Stimulated activated CD4-positive, alpha-beta T cell treated with anti-CD3 and anti-CD28 coated beads, TNF-alpha, amount 100 ng/mL, for 4 hours (primary cell): ENCODE data around the gene CD247.
A peak's percentile ranks its signal among the peaks of the same experiment; 100 is the strongest.

Source experiments
- DNase-seq, 3 experiments: peaks; one replicate each; pipeline ENCODE4 v3.0.0-alpha.2; 2020; ENCODE audit warnings: low read depth in 3 of 3

CD247 gene

DNA sequence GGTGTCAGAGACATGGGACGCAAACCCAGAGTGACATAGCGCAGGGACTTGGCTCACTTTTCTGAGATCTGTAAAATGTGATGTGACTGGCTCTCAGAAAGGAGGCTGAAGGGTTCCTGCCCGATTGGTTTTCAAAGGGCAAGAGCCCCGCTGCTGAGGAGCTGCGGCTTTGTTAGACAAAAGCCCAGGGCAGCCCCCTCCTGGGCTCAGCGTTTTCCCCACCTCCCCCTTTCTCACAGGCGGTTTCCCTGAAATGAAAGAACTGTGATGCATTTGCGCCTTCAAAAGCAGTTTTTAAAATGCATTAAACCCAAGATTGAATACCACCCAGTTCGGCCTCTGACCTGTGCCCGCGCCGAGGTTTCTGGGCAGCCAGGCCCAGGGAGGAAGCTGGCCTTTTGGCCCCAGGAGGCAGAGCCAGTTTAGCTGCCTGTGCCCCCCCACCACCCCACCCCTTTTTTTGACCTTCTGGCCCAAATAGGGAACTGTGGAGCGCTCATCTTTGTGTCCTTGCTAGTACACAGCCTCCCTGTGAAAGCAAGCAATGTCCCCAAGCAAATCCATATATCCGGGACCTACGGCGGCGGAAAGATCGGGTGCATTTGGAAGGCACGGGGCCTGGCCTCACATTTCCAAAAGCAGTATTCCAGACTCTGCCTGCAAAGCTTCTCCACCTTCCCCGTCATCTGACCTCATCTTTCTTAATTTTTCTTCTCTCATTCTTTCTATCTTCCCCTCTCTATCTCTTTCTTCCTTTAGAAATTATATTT, 28.6 kb downstream of the CD247 start:
- peak in 1 of 3 experiments; percentile 35 for DNase-seq

- no peak for DNase-seq
Observed at GRCh38 chr1:167488786-167489185, 29.5 kb downstream of the CD247 start.

- no peak for DNase-seq
Observed at GRCh38 chr1:167487614-167488013, 30.7 kb downstream of the CD247 start.

- no peak for DNase-seq
Observed at GRCh38 chr1:167486090-167486824, 32.1 kb downstream of the CD247 start.

- DNase-seq, result no peak
Observed at GRCh38 chr1:167484726-167485502, 33.4 kb downstream of the CD247 start.

- DNase-seq, result no peak
Observed at GRCh38 chr1:167483790-167484189, 34.5 kb downstream of the CD247 start.

- DNase-seq, result no peak
Observed at GRCh38 chr1:167482184-167482583, 36.1 kb downstream of the CD247 start.

GRCh38 chr1:167479331-167479979, 38.9 kb downstream of the CD247 start:
- no peak for DNase-seq

DNA sequence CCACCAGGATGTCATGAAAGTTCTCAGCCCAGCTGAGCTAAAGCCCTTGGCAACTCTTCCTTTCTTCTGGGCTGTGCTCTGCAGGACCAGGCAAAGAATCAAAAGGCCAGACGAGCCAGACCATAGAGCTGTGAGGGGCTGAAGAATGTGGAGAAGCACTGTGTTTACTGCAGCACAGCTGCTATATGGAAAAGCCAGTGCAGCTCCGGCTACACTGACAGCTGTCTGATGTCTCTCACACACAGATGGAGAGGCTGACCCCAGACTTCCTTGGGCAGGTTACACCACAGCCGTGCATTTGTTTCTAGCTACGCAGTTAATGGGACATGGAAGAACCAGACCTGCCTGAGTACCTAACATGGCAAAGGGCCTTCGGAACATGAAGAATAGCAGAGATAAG, 40.3 kb downstream of the CD247 start:
- no peak for DNase-seq

GRCh38 chr1:167476061-167476460, 42.3 kb downstream of the CD247 start:
- no peak for DNase-seq

DNA sequence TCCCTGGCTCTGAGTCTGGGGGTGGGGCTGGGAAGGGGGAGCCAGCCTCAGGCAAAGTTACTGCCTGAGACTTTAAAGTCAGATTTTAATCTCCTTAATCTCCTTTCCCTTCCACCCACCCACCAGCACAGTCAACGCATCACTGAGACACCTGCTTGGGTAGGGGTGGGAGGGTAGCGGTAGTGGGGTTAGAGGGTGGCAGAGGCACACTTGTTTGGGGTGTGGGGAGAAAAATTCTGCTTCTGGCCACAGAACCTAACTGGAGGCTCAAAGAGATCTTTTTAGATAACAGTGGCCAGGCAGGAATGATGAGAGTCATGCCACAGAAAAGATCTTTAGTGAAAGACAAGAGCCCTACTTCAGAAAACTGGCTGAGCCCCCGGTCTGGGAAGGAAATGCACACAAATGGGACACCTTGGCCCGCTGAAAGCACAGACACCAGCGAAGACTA, 44.1 kb downstream of the CD247 start:
- DNase-seq, result peak in 1 of 3 experiments; percentile 54

DNA sequence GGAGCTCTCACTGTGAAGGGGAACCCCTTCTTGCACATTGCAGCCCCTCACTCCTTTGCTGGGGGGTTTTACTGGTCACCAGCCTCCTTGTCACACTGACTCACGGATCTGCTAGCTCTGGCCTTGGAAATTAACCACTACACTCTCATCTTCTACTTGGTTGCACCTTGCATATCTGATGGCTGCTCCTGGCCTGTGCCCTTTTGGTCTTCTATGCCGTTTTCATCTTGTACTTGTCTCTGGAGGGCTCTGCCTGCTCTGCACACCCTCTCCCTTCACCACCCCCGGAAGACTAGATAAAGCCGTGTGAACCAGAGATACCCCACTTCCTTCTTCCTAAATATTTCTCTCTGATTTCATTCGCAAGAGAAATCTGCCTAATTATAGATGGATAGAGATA, 44.6 kb downstream of the CD247 start:
- DNase-seq, result no peak

DNA sequence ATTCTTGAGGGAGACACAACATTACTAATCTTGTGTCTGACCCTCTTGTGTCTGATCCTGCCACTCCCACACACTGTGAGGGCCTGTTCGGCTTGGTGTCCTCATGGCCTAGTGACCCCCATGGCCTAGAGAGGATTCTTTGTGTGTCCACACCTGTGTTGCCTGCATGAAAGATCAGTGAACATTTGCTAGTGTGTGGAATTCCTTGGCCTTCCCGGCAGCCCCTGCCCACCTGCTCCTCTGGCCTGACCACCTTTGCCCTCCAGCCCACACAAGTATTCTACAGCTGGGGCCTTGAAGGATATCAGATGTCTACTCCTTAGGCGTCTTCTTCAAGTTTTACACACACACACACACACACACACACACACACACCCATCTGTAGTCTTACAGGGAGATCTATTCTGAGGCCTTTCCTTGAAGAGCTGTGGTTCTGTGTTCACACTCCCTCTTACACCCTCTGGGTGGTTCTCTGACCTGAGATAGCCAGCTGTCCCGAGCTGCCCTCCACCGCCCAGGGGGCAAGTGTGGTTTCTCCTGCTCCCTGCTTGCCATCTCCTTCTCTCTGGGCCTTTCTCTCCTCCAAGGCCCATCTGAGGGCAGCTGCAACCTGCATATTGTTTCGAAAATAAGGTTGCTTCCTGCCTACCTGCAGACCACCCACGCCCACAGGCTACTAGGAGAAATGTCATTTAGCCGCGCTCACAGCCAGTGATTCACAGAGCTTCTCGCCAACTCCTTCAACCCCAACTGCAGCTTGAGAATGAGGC, 45.4 kb downstream of the CD247 start:
- peak in 1 of 3 experiments; percentile 41 for DNase-seq

DNA sequence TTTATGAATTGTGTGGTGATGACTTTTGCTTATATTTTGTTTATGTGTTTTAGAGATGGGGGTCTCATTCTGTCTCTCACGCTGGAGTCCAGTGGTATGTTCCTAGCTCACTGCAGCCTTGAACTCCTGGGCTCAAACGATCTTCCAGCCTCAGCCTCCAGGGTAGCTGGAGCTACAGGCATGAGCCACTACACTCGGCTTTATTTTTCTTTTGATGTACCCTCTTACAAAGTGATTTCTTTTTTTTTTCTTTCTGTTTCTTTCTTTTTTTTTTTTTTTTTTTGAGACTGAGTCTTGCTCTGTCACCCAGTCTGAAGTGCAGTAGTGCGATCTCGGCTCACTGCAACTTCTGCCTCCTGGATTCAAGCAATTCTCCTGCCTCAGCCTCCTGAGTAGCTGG, 46.8 kb downstream of the CD247 start:
- DNase-seq, result no peak

DNA sequence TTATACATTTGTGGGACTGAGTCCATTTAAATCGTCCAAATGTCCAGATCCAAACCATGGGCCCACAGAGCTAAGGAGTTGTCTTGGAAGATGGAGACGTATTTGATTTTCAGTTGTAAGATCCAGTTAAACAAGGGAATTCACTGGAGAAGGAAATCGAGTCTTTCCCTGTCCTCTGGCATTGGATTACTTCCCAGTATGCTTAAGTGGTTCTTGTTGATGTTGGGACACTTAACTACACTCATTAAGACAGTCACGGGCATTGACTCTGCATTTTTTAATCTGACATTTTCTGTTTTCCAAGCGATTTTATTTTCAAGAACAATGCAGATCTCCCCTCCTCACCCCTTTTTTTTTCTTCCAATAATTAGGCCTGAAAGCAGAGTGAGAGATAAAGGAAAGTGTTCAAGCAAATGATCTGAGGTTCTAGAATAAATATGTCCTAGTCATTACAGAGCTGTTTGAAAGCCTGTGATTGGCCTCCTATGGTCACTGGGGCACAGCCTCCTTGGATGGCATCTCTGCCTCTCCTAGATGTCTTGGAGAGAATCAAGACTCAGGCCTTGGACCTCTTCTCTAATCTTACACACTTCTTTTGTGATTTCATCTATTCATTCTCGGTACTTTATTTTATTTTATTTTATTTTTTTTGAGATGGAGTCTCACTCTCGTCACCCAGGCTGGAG, 48.9 kb downstream of the CD247 start:
- DNase-seq, result no peak

GRCh38 chr1:167467752-167468151, 50.6 kb downstream of the CD247 start:
- DNase-seq, result no peak

GRCh38 chr1:167467126-167467710, 51.1 kb downstream of the CD247 start:
- no peak for DNase-seq

- no peak for DNase-seq
Observed at GRCh38 chr1:167465743-167466142, 52.6 kb downstream of the CD247 start.

DNA sequence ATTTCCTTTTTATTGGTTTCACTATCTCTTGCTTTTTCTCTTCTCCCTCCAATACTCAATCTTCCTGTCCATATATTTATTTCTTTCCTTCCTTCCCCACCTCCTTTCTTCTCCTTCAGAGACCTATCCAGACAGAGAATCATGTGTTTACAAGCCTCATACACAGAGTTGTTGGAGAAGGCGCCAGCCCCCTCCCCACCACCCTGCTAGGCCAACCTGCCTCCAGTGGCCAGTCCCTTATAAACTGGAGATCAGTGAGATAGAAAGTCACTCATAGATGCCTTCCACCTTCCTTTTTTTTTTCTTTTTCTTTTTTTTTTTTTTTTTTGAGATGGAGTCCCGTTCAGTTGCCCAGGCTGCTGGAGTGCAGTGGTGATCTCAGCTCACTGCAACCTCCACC, 53.3 kb downstream of the CD247 start:
- no peak for DNase-seq
